Left renal pelvis (tissue), 4 donors: ENCODE data around the gene HES5. TPM values are rescaled to one million over a fixed set of nuclear protein-coding genes. Genes with fewer than 3 reads are reported as not detected.

ENCODE experiments used
- DNase-seq, 4 donors: peaks; one replicate each; pipeline ENCODE4 v3.0.0-alpha.2; 2013; ENCODE audit warnings: low read depth in 4 of 4, low spot score in 3 of 4
- polyA plus RNA-seq, 4 donors: library from polyadenylated mRNA; unstranded; fragments of 120-200 nt; gene quantifications; one replicate each; pipeline ENCODE4 v1.2.1, GENCODE V29; 2013; ENCODE audit not compliant: insufficient read length in 4 of 4

Gene HES5
- polyA plus RNA-seq, 4 donors: 0.14 to 0.41 (median 0.30) TPM

GRCh38 chr1:2547210-2548067 lies 17.4 kb upstream of the HES5 start:
- no peak for DNase-seq

- no peak for DNase-seq
Measured at GRCh38 chr1:2546515-2547209, 16.6 kb upstream of the HES5 start.

GRCh38 chr1:2545754-2546514 lies 15.9 kb upstream of the HES5 start:
- peak in 2 of 4 donors; percentile 69 to 74 for DNase-seq

GRCh38 chr1:2544875-2545640 lies 15.0 kb upstream of the HES5 start:
- DNase-seq: no peak

- DNase-seq: no peak
Measured at GRCh38 chr1:2544093-2544874, 14.2 kb upstream of the HES5 start.

- no peak for DNase-seq
Measured at GRCh38 chr1:2543543-2544092, 13.6 kb upstream of the HES5 start.

GRCh38 chr1:2542246-2542915 lies 12.3 kb upstream of the HES5 start:
- DNase-seq: no peak

- no peak for DNase-seq
Measured at GRCh38 chr1:2541619-2542245, 11.7 kb upstream of the HES5 start.

GRCh38 chr1:2540816-2541492 lies 10.9 kb upstream of the HES5 start:
- DNase-seq: no peak

- no peak for DNase-seq
Measured at GRCh38 chr1:2539312-2539907, 9.3 kb upstream of the HES5 start.

- DNase-seq: no peak
Measured at GRCh38 chr1:2538872-2539271, 8.8 kb upstream of the HES5 start.

GRCh38 chr1:2538376-2538775 lies 8.3 kb upstream of the HES5 start:
- DNase-seq: no peak

- no peak for DNase-seq
Measured at GRCh38 chr1:2537784-2538115, 7.7 kb upstream of the HES5 start.

- DNase-seq: no peak
Measured at GRCh38 chr1:2535981-2536380, 5.9 kb upstream of the HES5 start.

GRCh38 chr1:2535455-2535854 lies 5.4 kb upstream of the HES5 start:
- DNase-seq: no peak

GRCh38 chr1:2534687-2535441 lies 4.8 kb upstream of the HES5 start:
- DNase-seq: no peak

- no peak for DNase-seq
Measured at GRCh38 chr1:2534315-2534686, 4.2 kb upstream of the HES5 start.
